Measurements from ENCODE around the gene ZNF221.

DNA sequence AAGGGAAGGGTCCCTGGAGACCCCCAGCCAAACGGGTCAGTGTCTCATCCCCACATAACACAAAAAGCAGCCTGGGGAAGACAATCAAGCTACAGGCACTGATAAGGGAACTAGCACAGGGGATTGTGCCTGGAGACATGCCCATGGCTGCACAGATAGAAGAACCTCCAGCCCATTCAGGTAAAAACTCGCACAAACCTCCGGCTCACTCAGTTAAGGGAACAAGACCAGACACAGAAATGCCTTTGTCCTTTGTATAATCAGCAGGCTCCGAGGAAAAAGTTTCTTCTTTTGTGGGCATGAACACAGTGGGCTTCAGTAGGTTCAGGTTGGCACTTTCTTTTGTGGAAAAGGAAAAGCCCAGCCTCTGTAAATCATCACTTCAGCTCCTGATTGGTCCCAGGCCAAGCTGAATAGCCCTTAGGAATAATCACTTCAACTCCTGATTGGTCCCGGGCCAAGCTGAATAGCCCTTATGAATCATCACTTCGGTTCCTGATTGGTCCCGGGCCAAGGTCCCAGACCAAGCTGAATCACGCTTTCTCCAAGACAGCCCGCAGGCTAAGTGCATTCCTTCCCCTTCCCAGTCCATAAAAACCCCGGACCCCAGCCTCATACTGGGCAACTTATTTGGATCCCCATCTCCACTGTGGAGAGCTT, 46.7 kb downstream of the ZNF221 start:
- TF ChIP-seq, protein P1, sequence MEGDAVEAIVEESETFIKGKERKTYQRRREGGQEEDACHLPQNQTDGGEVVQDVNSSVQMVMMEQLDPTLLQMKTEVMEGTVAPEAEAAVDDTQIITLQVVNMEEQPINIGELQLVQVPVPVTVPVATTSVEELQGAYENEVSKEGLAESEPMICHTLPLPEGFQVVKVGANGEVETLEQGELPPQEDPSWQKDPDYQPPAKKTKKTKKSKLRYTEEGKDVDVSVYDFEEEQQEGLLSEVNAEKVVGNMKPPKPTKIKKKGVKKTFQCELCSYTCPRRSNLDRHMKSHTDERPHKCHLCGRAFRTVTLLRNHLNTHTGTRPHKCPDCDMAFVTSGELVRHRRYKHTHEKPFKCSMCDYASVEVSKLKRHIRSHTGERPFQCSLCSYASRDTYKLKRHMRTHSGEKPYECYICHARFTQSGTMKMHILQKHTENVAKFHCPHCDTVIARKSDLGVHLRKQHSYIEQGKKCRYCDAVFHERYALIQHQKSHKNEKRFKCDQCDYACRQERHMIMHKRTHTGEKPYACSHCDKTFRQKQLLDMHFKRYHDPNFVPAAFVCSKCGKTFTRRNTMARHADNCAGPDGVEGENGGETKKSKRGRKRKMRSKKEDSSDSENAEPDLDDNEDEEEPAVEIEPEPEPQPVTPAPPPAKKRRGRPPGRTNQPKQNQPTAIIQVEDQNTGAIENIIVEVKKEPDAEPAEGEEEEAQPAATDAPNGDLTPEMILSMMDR (IDR thresholded peaks at IDR 0.05), result no peak
- no peak for TF ChIP-seq POLR2A (IDR thresholded peaks at IDR 0.05)

All from thyroid gland (tissue), 4 donors.